GM10266 (cell line): ENCODE results near the gene ZNF714.
"Not testable (repeated sequence)": the region's sequence is repeated elsewhere in the genome, so short reads cannot be mapped to it uniquely, and the experiment has no call there.

Experiments used
- DNase-seq: peaks from one replicate; pipeline ENCODE4 v3.0.0; 2012; ENCODE audit errors: extremely low spot score
- CTCF ChIP-seq: IDR thresholded peaks from 2 replicates; pipeline ENCODE4 v1.5.1; 2012; ENCODE audit warnings: mild to moderate bottlenecking, low read depth; ENCODE audit not compliant: control insufficient read depth, insufficient read depth; ENCODE audit errors: missing control alignments

ZNF714 gene

DNA sequence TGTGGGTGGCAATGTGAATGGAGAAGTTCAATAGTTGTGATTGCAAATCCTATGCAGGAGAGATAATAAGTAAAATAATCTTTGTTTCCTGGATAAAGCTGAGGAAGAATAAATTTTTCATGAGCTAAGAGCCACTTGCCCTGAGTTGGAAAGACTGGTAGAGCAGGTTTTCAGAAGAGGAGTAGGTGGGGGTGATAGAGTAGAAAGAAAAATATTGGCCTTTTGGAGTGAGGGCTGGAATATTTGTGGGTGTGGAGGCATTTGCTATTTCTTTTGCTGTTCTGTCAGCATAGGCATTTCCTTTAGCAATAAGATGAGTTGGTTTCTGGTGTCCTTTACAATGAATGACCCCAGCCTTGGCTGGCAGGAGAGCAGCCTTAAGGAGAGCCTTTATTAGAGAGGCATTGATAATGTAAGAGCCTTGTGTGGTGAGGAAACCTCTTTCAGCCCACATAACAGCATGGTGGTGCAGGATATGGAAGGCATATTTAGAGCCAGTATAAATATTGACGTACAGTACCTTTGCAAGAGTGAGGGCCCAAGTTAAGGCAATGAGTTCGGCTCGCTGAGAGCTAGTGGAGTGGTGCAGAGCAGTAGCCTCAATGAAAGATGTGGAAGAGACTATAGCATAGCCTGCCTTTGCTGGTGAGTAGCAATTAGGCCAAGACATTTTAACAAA is 48.2 kb downstream of the ZNF714 start:
- DNase-seq, result no peak
- TF ChIP-seq CTCF, result no peak

DNA sequence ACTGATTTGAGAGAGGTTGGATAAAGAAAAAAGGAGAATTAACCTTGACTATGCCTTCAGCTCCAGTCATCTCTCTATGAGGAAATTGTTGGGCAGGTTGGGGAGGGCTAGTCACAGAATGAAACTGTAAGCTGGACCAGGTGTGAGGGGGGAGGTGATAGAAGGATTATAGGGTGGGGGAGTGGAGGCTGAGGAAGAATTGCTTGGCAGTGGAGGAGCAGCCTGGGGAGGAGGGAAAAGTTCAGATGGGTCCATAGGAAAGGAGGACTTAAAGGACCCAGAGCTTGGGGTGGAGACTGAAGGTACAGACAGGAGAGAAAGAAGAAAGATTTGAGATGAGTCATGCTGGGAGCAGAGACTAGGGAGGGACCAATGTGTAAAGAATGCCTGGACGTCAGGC is 51.6 kb downstream of the ZNF714 start:
- no peak for TF ChIP-seq CTCF

GRCh38 chr19:21134934-21135366 is 52.9 kb downstream of the ZNF714 start:
- no peak for TF ChIP-seq CTCF

More for the DNA sequence above, 51.6 kb downstream of the ZNF714 start:
- no peak for DNase-seq

GRCh38 chr19:21135433-21135832 is 53.4 kb downstream of the ZNF714 start:
- TF ChIP-seq CTCF, result no peak

More at GRCh38 chr19:21134934-21135366, 52.9 kb downstream of the ZNF714 start:
- DNase-seq, result no peak

DNA sequence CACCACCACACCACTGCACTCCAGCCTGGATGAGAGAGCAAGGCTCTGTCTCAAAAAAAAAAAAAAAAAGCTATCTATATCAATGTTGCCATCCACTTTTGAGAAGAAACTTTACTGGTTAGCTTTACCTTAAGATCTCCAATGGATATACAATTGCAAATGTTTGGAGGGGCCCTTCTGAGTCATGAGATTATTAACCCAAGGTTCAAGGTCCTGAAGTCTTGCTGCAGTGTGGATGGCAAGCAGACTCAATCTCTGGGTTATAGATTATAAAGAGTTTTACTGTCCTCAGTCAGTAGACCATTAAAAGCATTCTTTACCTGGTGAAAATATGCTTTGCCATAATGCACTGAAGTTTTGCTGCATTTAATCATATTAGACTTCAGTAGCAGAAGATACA is 56.1 kb downstream of the ZNF714 start:
- TF ChIP-seq CTCF, result no peak
- DNase-seq, result no peak

More at GRCh38 chr19:21135433-21135832, 53.4 kb downstream of the ZNF714 start:
- no peak for DNase-seq

DNA sequence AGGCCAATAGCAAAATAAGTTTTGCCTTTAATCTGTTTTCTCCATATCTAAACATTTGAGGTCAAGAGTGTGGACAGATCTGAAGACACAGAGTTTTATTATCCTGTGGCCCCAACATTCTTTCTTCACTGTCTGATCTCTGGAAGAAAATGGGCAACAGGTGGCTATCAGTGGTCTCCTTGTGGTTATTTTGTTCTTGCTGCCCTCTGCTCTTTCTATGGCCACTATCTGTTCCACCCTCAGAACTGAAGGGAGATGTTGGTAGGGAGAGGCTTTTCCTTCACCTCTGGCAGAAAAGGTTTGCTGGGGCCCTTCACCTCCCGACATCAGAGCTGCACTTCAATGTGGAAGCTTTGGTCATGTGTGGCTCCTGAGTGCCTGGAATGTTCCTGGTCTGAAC is 59.0 kb downstream of the ZNF714 start:
- not testable (repeated sequence) for DNase-seq

DNA sequence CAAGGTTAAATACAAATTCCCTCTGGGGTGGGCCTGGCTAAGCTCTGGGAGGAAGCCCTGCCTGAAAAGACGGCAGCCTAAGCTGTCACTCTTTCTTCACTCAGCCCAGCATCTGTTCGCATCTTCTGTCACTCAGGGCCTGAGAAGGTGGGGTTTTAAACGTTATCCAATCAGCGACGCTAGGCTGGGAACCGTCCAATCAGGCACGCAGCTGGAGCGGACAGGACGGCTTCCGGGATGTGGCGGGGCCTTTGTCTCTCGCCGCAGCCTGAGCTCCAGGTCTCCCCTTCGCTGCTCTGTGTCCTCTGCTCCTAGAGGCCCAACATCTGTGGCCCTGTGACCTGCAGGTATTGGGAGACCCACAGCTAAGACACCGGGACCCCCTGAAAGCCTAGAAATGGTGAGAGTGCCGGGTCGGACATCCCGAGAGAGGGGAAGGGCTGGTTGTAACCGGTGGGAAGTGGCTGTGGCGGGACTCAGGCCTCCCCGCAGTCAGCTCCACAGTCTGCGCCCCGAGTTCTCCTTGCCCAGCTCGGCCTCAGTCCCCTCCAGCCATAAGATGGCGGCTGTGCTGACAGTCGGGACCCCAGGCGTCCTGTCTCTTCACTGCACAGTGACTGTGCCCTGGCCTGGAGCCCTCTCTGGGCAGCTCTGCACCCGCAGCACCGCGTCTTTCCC is 59.9 kb downstream of the ZNF714 start, which contains the start of gene ZNF431:
ZNF431 (plus strand) TSS at position 254 of the 678 bp plus-strand sequence; CDS start at position 398, 144 bp downstream.
- peak; percentile 75 for DNase-seq
- TF ChIP-seq CTCF, result no peak

DNA sequence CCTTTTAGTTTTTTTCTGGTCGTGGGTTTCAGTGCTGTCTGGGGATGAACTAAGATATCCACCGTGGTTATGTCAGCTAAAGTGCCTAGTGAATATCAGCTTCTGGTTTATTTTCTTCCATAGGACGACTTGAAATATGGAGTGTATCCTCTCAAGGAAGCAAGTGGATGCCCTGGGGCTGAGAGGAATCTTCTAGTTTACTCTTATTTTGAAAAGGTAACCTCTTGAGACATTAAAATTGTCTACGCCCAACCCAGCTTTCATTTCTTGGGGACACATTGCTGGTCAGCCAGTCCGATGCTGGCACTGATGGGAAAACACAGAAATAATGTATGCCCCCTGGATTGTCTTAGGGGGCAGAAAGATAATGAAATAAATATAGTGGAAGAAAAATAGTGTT is 61.4 kb downstream of the ZNF714 start:
- DNase-seq, result no peak
- TF ChIP-seq CTCF, result no peak
